HG02884 (cell line): ENCODE data around the gene PSG2.
"Not testable (repeated sequence)": the region's sequence is repeated elsewhere in the genome, so short reads cannot be mapped to it uniquely, and the experiment has no call there.

ENCODE experiments used
- ATAC-seq: cut with Tn5 transposase; IDR thresholded peaks from one replicate; pipeline ENCODE4 v1.9.1; 2021; ENCODE audit warnings: mild to moderate bottlenecking, moderate library complexity; ENCODE audit not compliant: unreplicated experiment

PSG2 gene

GRCh38 chr19:43082601-43083000 lies at the start of gene PSG2:
TSS of gene PSG2 (minus strand) at chr19:43082701. CDS start at chr19:43082569, 132 bp downstream.
- not testable (repeated sequence) for ATAC-seq

- not testable (repeated sequence) for ATAC-seq
Measured at GRCh38 chr19:43131281-43131842, 48.9 kb upstream of the PSG2 start.

GRCh38 chr19:43129197-43129596 lies 46.7 kb upstream of the PSG2 start:
- ATAC-seq: not testable (repeated sequence)

- ATAC-seq: not testable (repeated sequence)
Measured at GRCh38 chr19:43127336-43127735, 44.8 kb upstream of the PSG2 start.

- ATAC-seq: no peak
Measured at GRCh38 chr19:43126720-43127119, 44.2 kb upstream of the PSG2 start.

- ATAC-seq: no peak
Measured at GRCh38 chr19:43124360-43124759, 41.9 kb upstream of the PSG2 start.

GRCh38 chr19:43120433-43121026 lies 38.0 kb upstream of the PSG2 start:
- ATAC-seq: not testable (repeated sequence)

GRCh38 chr19:43119526-43119925 lies 37.0 kb upstream of the PSG2 start:
- not testable (repeated sequence) for ATAC-seq

- ATAC-seq: not testable (repeated sequence)
Measured at GRCh38 chr19:43116421-43116820, 33.9 kb upstream of the PSG2 start.

GRCh38 chr19:43115548-43115947 lies 33.0 kb upstream of the PSG2 start:
- ATAC-seq: not testable (repeated sequence)

GRCh38 chr19:43115064-43115463 lies 32.6 kb upstream of the PSG2 start:
- ATAC-seq: not testable (repeated sequence)

- ATAC-seq: not testable (repeated sequence)
Measured at GRCh38 chr19:43114626-43115025, 32.1 kb upstream of the PSG2 start.

GRCh38 chr19:43107401-43107800 lies 24.9 kb upstream of the PSG2 start:
- not testable (repeated sequence) for ATAC-seq

- ATAC-seq: no peak
Measured at GRCh38 chr19:43105496-43105895, 23.0 kb upstream of the PSG2 start.

GRCh38 chr19:43104215-43104850 lies 21.8 kb upstream of the PSG2 start:
- ATAC-seq: not testable (repeated sequence)

- no peak for ATAC-seq
Measured at GRCh38 chr19:43101950-43102349, 19.4 kb upstream of the PSG2 start.

- not testable (repeated sequence) for ATAC-seq
Measured at GRCh38 chr19:43098416-43098815, 15.9 kb upstream of the PSG2 start.

GRCh38 chr19:43087702-43088340 lies 5.3 kb upstream of the PSG2 start:
- not testable (repeated sequence) for ATAC-seq

- ATAC-seq: not testable (repeated sequence)
Measured at GRCh38 chr19:43085796-43086530, 3.5 kb upstream of the PSG2 start.

- not testable (repeated sequence) for ATAC-seq
Measured at GRCh38 chr19:43084196-43084832, 1.8 kb upstream of the PSG2 start.
